Measurements from ENCODE around the gene SCPEP1.

GRCh38 chr17:56995766-56996165 lies 17.8 kb downstream of the SCPEP1 start:
- TF ChIP-seq, protein P1, sequence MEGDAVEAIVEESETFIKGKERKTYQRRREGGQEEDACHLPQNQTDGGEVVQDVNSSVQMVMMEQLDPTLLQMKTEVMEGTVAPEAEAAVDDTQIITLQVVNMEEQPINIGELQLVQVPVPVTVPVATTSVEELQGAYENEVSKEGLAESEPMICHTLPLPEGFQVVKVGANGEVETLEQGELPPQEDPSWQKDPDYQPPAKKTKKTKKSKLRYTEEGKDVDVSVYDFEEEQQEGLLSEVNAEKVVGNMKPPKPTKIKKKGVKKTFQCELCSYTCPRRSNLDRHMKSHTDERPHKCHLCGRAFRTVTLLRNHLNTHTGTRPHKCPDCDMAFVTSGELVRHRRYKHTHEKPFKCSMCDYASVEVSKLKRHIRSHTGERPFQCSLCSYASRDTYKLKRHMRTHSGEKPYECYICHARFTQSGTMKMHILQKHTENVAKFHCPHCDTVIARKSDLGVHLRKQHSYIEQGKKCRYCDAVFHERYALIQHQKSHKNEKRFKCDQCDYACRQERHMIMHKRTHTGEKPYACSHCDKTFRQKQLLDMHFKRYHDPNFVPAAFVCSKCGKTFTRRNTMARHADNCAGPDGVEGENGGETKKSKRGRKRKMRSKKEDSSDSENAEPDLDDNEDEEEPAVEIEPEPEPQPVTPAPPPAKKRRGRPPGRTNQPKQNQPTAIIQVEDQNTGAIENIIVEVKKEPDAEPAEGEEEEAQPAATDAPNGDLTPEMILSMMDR (IDR thresholded peaks at IDR 0.05) = no peak
- TF ChIP-seq POLR2A (IDR thresholded peaks at IDR 0.05) (no peak), POLR2AphosphoS5 (IDR thresholded peaks at IDR 0.05; ENCODE audit: insufficient read depth in 1 of 2, low read depth in 1 of 2) (no peak)
